Smooth muscle cell (in vitro differentiated cells): ENCODE measurements around the gene UBE2G2. TPM values are rescaled to one million over a fixed set of nuclear protein-coding genes. Genes with fewer than 3 reads are reported as not detected.
A peak's percentile ranks its signal among the peaks of the same experiment; 100 is the strongest.

ENCODE experiments used
- DNase-seq: peaks from one replicate; lab custom pipeline; 2025; ENCODE audit not compliant: unreplicated experiment; lab: John Stamatoyannopoulos, UW
- H2AFZ ChIP-seq: fragments of 200-600 bp; sonication (generic); 2 replicates; pipeline ENCODE4 v1.6.0; 2016; ENCODE audit warnings: antibody characterized with exemption, low read depth, mild to moderate bottlenecking
- H3F3A ChIP-seq: fragments of 200-600 bp; sonication (generic); 2 replicates; pipeline ENCODE4 v1.6.0; 2017; ENCODE audit warnings: antibody characterized with exemption, low read depth
- H3K27ac ChIP-seq: fragments of 200-600 bp; sonication (generic); 2 replicates; pipeline ENCODE4 v1.5.1; 2016; ENCODE audit warnings: low read depth, mild to moderate bottlenecking
- H3K27me3 ChIP-seq: fragments of 200-600 bp; sonication (generic); 2 replicates; pipeline ENCODE4 v1.6.1; 2016; ENCODE audit warnings: low read depth, mild to moderate bottlenecking
- H3K36me3 ChIP-seq: fragments of 200-600 bp; sonication (generic); 2 replicates; pipeline ENCODE4 v1.5.1; 2016; ENCODE audit warnings: low read depth
- H3K4me1 ChIP-seq: fragments of 200-600 bp; sonication (generic); 2 replicates; pipeline ENCODE4 v1.5.1; 2016; ENCODE audit warnings: low read depth
- H3K4me2 ChIP-seq: fragments of 200-600 bp; sonication (generic); 2 replicates; pipeline ENCODE4 v1.6.0; 2016; ENCODE audit warnings: mild to moderate bottlenecking
- H3K4me3 ChIP-seq: fragments of 200-600 bp; sonication (generic); 2 replicates; pipeline ENCODE4 v1.5.1; 2016; ENCODE audit warnings: mild to moderate bottlenecking
- H3K79me2 ChIP-seq: fragments of 200-600 bp; sonication (generic); 2 replicates; pipeline ENCODE4 v1.6.0; 2016; ENCODE audit warnings: low read depth, mild to moderate bottlenecking
- H3K9ac ChIP-seq: fragments of 200-600 bp; sonication (generic); 2 replicates; pipeline ENCODE4 v1.6.0; 2016; ENCODE audit warnings: low read depth
- H3K9me3 ChIP-seq: fragments of 200-600 bp; sonication (generic); replicated peaks from 2 replicates; pipeline ENCODE4 v1.5.1; 2016; ENCODE audit warnings: low read depth
- H4K20me1 ChIP-seq: fragments of 200-600 bp; sonication (generic); 2 replicates; pipeline ENCODE4 v1.6.0; 2016; ENCODE audit warnings: low read depth
- CTCF ChIP-seq: fragments of 200-600 bp; sonication (generic); IDR thresholded peaks from 2 replicates; pipeline ENCODE4 v1.5.1; 2017; ENCODE audit warnings: borderline replicate concordance, mild to moderate bottlenecking, antibody characterized with exemption; ENCODE audit not compliant: insufficient read depth, poor library complexity, severe bottlenecking
- WGBS: methylation state at CpG from one replicate; pipeline ENCODE4 v1.1.7; 2016; ENCODE audit warnings: low lambda C conversion rate; 5-methylcytosine and 5-hydroxymethylcytosine counted together
- polyA plus RNA-seq: library from polyadenylated mRNA; unstranded; fragments of >200 nt; fragmentation: Nextera tagmentation; extraction: Ambion mirVana; gene quantifications from 2 replicates; pipeline ENCODE4 v1.2.1, GENCODE V29; 2016
- total RNA-seq: library from RNA; depleted of rRNA; stranded (reverse); fragments of >200 nt; gene quantifications from 2 replicates; pipeline ENCODE4 v1.2.3, GENCODE V29; 2014

UBE2G2 gene
- total and polyA plus RNA-seq, 2 experiments from 2014 or later, result 33.1 to 34.1 TPM

DNA sequence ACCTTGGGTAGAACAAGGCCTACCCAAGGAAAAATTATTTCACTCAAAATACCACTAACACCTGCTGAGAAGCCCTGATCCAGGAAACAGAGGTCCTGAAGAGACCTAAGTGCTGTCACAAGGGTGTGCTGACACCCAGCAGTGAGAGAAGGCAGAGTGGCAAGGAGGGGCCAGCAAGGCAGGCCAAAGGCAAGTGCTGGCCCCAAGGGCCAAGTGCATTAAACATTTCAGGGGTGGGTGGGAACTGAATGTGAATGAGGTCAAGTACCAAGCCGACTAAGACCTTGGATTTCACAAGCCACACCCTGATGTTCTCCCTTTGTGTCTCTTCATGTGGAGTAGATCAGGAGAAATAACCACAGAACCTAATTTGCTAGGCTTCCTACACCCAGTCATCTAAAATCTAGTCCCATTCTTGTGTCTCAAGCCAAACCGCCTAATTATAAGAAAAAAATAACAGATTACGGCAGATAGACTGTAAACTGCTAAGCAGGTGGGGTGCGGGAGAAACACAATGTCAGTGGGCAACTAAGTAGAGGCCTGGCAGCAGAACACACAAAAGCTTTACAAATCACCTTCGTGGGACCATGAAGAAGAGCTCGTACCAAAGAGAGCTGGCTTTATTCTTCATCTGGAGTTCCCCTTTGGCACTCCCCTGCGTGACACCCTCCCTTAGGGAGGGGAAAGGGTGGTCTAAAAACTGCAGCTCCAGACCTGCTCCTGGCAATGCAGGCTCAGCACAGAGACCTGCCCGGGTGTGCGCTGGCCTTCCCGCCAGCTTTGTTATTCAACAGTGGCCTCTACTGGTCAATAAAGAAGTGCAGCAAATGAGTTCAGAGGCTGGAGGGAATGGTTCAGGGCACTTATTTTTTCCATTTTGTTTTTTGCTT lies 8.7 kb downstream of the UBE2G2 start:
- no peaks in the 10 kb centered on the region for H3K9me3 ChIP-seq
- H3K4me3 ChIP-seq, result no peak overlapping the region
- H3K36me3 ChIP-seq, result no peaks in the 10 kb centered on the region
- H3F3A ChIP-seq, result no peaks in the 10 kb centered on the region
- DNase-seq, result no peak
- 41% methylated on average over 10 of the region's 10 CpGs for WGBS
- no peaks in the 10 kb centered on the region for H3K27me3 ChIP-seq
- H3K4me2 ChIP-seq, result no peak overlapping the region
- no peak overlapping the region for H3K9ac ChIP-seq
- H2AFZ ChIP-seq, result no peak overlapping the region
- H4K20me1 ChIP-seq, result peaks cover 74% of the 10 kb centered on the region
- no peak overlapping the region for H3K27ac ChIP-seq
- peak; percentile 77 for TF ChIP-seq CTCF
- peaks cover 4% of the 10 kb centered on the region for H3K4me1 ChIP-seq
- H3K79me2 ChIP-seq, result peaks cover 72% of the 10 kb centered on the region

DNA sequence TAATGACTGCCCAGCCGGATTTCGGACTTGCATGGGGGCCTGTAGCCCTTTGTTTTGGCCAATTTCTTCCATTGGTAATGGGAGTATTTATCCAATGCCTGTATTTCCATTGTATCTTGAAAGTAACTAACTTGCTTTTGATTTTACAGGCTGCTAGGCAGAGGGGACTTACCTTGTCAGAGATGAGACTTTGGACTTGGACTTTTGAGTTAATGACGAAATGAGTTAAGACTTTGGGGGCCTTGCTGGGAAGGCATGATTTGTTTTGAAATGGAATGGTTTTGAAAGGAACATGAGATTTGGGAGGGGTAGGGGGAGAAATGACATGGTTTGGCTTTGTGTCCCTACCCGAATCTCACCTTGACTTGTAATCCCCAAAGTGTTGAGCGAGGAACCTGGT lies 9.6 kb downstream of the UBE2G2 start:
- no peaks in the 10 kb centered on the region for H3K36me3 ChIP-seq
- H3K4me2 ChIP-seq, result no peak overlapping the region
- peaks cover 74% of the 10 kb centered on the region for H4K20me1 ChIP-seq
- no peak overlapping the region for H2AFZ ChIP-seq
- no peaks in the 10 kb centered on the region for H3K9me3 ChIP-seq
- no peak for DNase-seq
- no peaks in the 10 kb centered on the region for H3F3A ChIP-seq
- TF ChIP-seq CTCF, result no peak
- H3K4me3 ChIP-seq, result no peak overlapping the region
- peaks cover 4% of the 10 kb centered on the region for H3K4me1 ChIP-seq
- no peak overlapping the region for H3K27ac ChIP-seq
- no peak overlapping the region for H3K9ac ChIP-seq
- 97% methylated on average over 5 of the region's 5 CpGs for WGBS
- H3K79me2 ChIP-seq, result peaks cover 72% of the 10 kb centered on the region
- H3K27me3 ChIP-seq, result no peaks in the 10 kb centered on the region

DNA sequence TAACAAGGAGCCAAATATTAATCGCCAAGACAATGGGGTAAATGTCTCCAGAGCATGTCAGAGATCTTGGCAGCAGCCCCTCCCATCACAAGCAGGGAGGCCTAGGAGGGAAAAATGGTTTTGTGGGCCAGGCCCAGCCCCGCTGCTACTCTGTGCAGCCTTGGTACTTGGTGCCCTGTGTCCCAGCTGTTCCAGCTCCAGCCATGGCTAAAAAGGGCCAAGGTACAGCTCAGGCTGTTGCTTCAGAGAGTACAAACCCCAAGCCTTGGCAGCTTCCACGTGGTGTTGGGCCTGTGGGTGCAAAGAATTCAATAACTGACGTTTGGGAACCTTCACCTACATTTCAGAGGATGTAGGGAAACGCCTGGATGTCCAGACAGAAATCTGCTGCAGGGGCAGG lies 10.4 kb downstream of the UBE2G2 start:
- H3K4me2 ChIP-seq, result no peak overlapping the region
- no peaks in the 10 kb centered on the region for H3K9me3 ChIP-seq
- peaks cover 70% of the 10 kb centered on the region for H3K79me2 ChIP-seq
- H3K27ac ChIP-seq, result no peak overlapping the region
- no peak for TF ChIP-seq CTCF
- no peak for DNase-seq
- H3K36me3 ChIP-seq, result no peaks in the 10 kb centered on the region
- H3K4me1 ChIP-seq, result peaks cover 4% of the 10 kb centered on the region
- 97% methylated on average over 5 of the region's 5 CpGs for WGBS
- H2AFZ ChIP-seq, result no peak overlapping the region
- no peaks in the 10 kb centered on the region for H3F3A ChIP-seq
- H3K9ac ChIP-seq, result no peak overlapping the region
- H4K20me1 ChIP-seq, result peaks cover 75% of the 10 kb centered on the region
- H3K4me3 ChIP-seq, result no peak overlapping the region
- no peaks in the 10 kb centered on the region for H3K27me3 ChIP-seq

GRCh38 chr21:44790368-44790767 lies 11.3 kb downstream of the UBE2G2 start:
- H4K20me1 ChIP-seq, result peaks cover 75% of the 10 kb centered on the region
- no peak overlapping the region for H3K4me2 ChIP-seq

More at GRCh38 chr21:44790368-44790767, 11.3 kb downstream of the UBE2G2 start:
- 94% methylated on average over 3 of the region's 3 CpGs for WGBS
- Histone ChIP-seq H3K27ac (no peak overlapping the region), H3K9me3 (no peaks in the 10 kb centered on the region), H3F3A (no peaks in the 10 kb centered on the region), H2AFZ (no peak overlapping the region), H3K4me1 (peaks cover 4% of the 10 kb centered on the region), H3K27me3 (no peaks in the 10 kb centered on the region), H3K9ac (no peak overlapping the region), H3K79me2 (peaks cover 61% of the 10 kb centered on the region), H3K36me3 (no peaks in the 10 kb centered on the region), H3K4me3 (no peak overlapping the region)
- no peak for DNase-seq
- TF ChIP-seq CTCF, result no peak
